ENCODE results near the gene PTPRCAP. TPM values are rescaled to one million over a fixed set of nuclear protein-coding genes. Genes with fewer than 3 reads are reported as not detected.
A peak's percentile ranks its signal among the peaks of the same experiment; 100 is the strongest.

PTPRCAP gene
- total RNA-seq, 1 experiment from 2014 or later, result 1.7 TPM

DNA sequence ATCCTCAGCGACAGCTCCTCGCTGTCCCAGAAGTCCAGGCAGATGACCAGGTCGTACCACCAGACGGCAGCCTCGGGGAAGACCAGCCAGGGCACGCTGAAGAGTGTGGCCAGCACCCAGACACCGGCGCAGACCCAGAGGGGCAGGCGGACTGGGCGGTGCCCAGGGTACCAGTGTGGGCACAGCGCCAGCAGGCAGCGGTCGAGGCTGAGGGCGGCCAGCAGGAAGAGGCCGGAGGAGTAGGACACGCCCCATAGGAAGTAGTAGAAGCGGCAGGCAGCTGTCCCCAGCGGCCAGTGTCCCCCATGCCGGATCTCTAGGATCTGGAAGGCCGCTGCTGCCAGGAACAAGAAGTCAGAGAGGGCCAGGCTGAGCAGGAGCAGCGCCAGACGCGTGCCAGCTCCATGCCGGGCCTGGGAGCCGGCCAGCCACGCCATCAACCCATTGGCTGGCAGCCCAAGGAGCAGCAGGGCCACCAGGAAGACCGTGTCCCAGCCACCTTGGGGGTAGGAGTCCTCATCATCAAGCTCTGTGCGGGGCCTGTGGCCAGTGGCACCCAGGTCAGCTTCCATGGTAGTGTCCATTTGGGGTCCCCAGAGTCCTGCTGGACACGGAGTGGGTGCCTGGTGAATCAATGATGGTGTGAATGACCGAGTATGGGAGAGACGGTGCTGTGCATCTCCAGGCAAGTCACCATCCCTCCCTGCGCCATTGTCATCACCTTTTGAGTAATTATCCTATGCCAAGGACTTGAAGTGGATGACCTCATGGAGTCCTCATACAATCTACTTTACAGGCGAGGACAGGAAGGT lies 14.9 kb upstream of the PTPRCAP start, which contains the start of gene GPR152:
Gene GPR152, minus strand, starts transcription at position 589 of the 812 bp plus-strand sequence. Its CDS starts 5 bp downstream, at position 584.
- H3K79me1 ChIP-seq (ENCODE audit: insufficient read depth, low read depth, low read length, poor library complexity, severe bottlenecking), result no peaks in the 10 kb centered on the region
- no peak within 1 kb of the TSS for H3K4me2 ChIP-seq (ENCODE audit: insufficient read depth, insufficient read length, low read length)
- H3K9ac ChIP-seq (ENCODE audit: extremely low read depth, insufficient read length, low read length), result no peak within 1 kb of the TSS
- H3K4me3 Mint-ChIP-seq, result peak within 1 kb of the TSS in 1 of 2 experiments; percentile 45; a peak in 1 of 5 replicates
- no peak within 1 kb of the TSS for H2AFZ ChIP-seq (ENCODE audit: low read length)
- no peaks in the 10 kb centered on the region for H3K4me1 ChIP-seq (ENCODE audit: insufficient read depth, low read length)
- H4K8ac ChIP-seq (replicated peaks; ENCODE audit: insufficient read length, low read depth, low read length), result no peak within 1 kb of the TSS
- no peaks in the 10 kb centered on the region for H3K9me3 ChIP-seq (ENCODE audit: control insufficient read depth, low read depth, low read length)
- peaks cover 13% of the 10 kb centered on the region for H3K27me3 Mint-ChIP-seq (ENCODE audit: low read depth)
- H3K27me3 ChIP-seq (ENCODE audit: insufficient read depth, low read length), result no peaks in the 10 kb centered on the region
- no peaks in the 10 kb centered on the region; a peak in 1 of 7 replicates for H3K36me3 Mint-ChIP-seq (ENCODE audit: insufficient read depth in 1 of 3, low read depth in 3 of 3)
- no peak within 1 kb of the TSS for H2BK15ac ChIP-seq (ENCODE audit: low read depth, low read length)
- no peak within 1 kb of the TSS for H2BK5ac ChIP-seq (ENCODE audit: insufficient read length, low read length)
- DNase-seq, result no peak
- H3T11ph ChIP-seq (ENCODE audit: low read length), result no peak within 1 kb of the TSS
- no peak within 1 kb of the TSS for H2AK5ac ChIP-seq (ENCODE audit: insufficient read length, low read length)
- H3K4ac ChIP-seq (ENCODE audit: low read depth, low read length), result no peak within 1 kb of the TSS
- no peaks in the 10 kb centered on the region for H3K79me2 ChIP-seq (ENCODE audit: insufficient read depth, low read length)
- H3K56ac ChIP-seq (ENCODE audit: insufficient read length, low read depth, low read length), result no peak within 1 kb of the TSS
- no peak within 1 kb of the TSS for H2BK120ac ChIP-seq (ENCODE audit: low read depth, low read length, poor library complexity, severe bottlenecking)
- H3K27ac Mint-ChIP-seq, result peak within 1 kb of the TSS in 1 of 3 experiments; percentile 68; a peak in 1 of 7 replicates
- no peak within 1 kb of the TSS for H3K23ac ChIP-seq (ENCODE audit: insufficient read length, low read depth, low read length)
- no peak within 1 kb of the TSS for H2BK12ac ChIP-seq (ENCODE audit: insufficient read length, low read depth, low read length)
- H3K14ac ChIP-seq (ENCODE audit: insufficient read depth, low read length), result no peak within 1 kb of the TSS; the same call in 1 of the 2 replicates
- 0 out of 4 replicates have a peak, but pooled peaks cover 2 to 4% of the 10 kb centered on the region in 2 experiments for H3K4me1 Mint-ChIP-seq
- H4K5ac ChIP-seq (ENCODE audit: insufficient read length, low read depth, low read length), result no peak within 1 kb of the TSS
- WGBS (ENCODE audit: extremely low coverage, insufficient read length, low lambda C conversion rate), result no CpG with 5 or more reads among the region's 33 CpGs
- no peaks in the 10 kb centered on the region for H4K20me1 ChIP-seq (ENCODE audit: control insufficient read depth, insufficient read depth, insufficient read length)
- H3K27ac ChIP-seq (ENCODE audit: insufficient read length, low read depth, low read length), result no peak within 1 kb of the TSS
- H3K18ac ChIP-seq (ENCODE audit: insufficient read length, low read depth, low read length), result no peak within 1 kb of the TSS
- H2BK20ac ChIP-seq (ENCODE audit: low read depth, low read length, poor library complexity, severe bottlenecking), result no peak within 1 kb of the TSS
- no peaks in the 10 kb centered on the region; a peak in 1 of 5 replicates for H3K9me3 Mint-ChIP-seq
- no peak within 1 kb of the TSS for H4K91ac ChIP-seq (ENCODE audit: insufficient read length, low read depth, low read length)
- peaks cover 5% of the 10 kb centered on the region for H3K23me2 ChIP-seq (ENCODE audit: insufficient read length, low read depth, low read length, poor library complexity, severe bottlenecking)
- TF ChIP-seq, protein P1, sequence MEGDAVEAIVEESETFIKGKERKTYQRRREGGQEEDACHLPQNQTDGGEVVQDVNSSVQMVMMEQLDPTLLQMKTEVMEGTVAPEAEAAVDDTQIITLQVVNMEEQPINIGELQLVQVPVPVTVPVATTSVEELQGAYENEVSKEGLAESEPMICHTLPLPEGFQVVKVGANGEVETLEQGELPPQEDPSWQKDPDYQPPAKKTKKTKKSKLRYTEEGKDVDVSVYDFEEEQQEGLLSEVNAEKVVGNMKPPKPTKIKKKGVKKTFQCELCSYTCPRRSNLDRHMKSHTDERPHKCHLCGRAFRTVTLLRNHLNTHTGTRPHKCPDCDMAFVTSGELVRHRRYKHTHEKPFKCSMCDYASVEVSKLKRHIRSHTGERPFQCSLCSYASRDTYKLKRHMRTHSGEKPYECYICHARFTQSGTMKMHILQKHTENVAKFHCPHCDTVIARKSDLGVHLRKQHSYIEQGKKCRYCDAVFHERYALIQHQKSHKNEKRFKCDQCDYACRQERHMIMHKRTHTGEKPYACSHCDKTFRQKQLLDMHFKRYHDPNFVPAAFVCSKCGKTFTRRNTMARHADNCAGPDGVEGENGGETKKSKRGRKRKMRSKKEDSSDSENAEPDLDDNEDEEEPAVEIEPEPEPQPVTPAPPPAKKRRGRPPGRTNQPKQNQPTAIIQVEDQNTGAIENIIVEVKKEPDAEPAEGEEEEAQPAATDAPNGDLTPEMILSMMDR (conservative IDR thresholded peaks at IDR 0.05), result no peak
